GM12878 (cell line): ENCODE measurements around the gene UGGT1. TPM values are rescaled to one million over a fixed set of nuclear protein-coding genes. Genes with fewer than 3 reads are reported as not detected.

Source experiments
- ATAC-seq: fragments of 200-7000 bp; cut with Tn5 transposase; 3 replicates; pipeline ENCODE4 v1.9.1; 2020; ENCODE audit warnings: mild to moderate bottlenecking, moderate library complexity
- BruUV-seq: library from RNA; stranded (reverse); fragments of 400-500 nt; replicated peaks from 2 replicates; lab custom pipeline; 2021; lab: Mats Ljungman, UMichigan
- CTCF ChIA-PET: fragments of 300-600 bp; sonication (Branson Sonifier 250); formaldehyde crosslinking; extraction: SDS; loops from one replicate; lab custom pipeline; 2021; ENCODE audit warnings: inconsistent platforms; lab: Yijun Ruan, JAX
- POLR2A ChIA-PET: fragments of 350-600 bp; formaldehyde crosslinking; extraction: SDS; loops from one replicate; lab custom pipeline; 2021; ENCODE audit warnings: inconsistent platforms; lab: Charles Lee
- RAD21 ChIA-PET: fragments of 300-600 bp; sonication (Branson Sonifier 250); formaldehyde crosslinking; loops from one replicate; lab custom pipeline; 2023; ENCODE audit warnings: antibody characterized with exemption; ENCODE audit not compliant: unreplicated experiment; lab: Charles Lee
- SMC1A ChIA-PET: fragments of 300-600 bp; sonication (Branson Sonifier 250); formaldehyde crosslinking; loops from one replicate; lab custom pipeline; 2023; ENCODE audit not compliant: unreplicated experiment, uncharacterized antibody; lab: Charles Lee
- DNase-seq: peaks from one replicate; pipeline ENCODE4 v3.0.0-alpha.2; 2011; ENCODE audit warnings: low read depth, low spot score
- FAIRE-seq: peaks from 3 replicates; lab custom pipeline; 2011; peaks lifted over from hg19 to GRCh38; lab: Jason Lieb, UNC
- H2AFZ ChIP-seq: 2 replicates; pipeline ENCODE4 v1.6.0; 2011; ENCODE audit warnings: low read depth, low read length, control low read depth; ENCODE audit not compliant: control insufficient read depth
- H3K27ac ChIP-seq: 2 replicates; pipeline ENCODE4 v1.5.1; 2011; ENCODE audit warnings: control low read depth; ENCODE audit not compliant: control insufficient read depth, insufficient read depth
- H3K27me3 ChIP-seq, 2 experiments: replicated peaks in 1 of 2; 2 replicates each; pipeline versions ENCODE4 v1.6.0 to v1.6.1; 2011; ENCODE audit warnings: low read length in 1 of 2; ENCODE audit not compliant: control insufficient read depth in 2 of 2, insufficient read depth in 2 of 2
- H3K36me3 ChIP-seq, 2 experiments: 2 replicates each; pipeline ENCODE4 v1.5.1; 2011; ENCODE audit warnings: low read length in 1 of 2; ENCODE audit not compliant: control insufficient read depth in 2 of 2, insufficient read depth in 2 of 2
- H3K4me1 ChIP-seq: 2 replicates; pipeline ENCODE4 v1.6.1; 2011; ENCODE audit warnings: mild to moderate bottlenecking, low read length, moderate library complexity, mixed read lengths; ENCODE audit not compliant: control insufficient read depth, insufficient read depth
- H3K4me2 ChIP-seq: 2 replicates; pipeline ENCODE4 v1.6.0; 2011; ENCODE audit warnings: control low read depth; ENCODE audit not compliant: control insufficient read depth, insufficient read depth
- H3K4me3 ChIP-seq: fragments of 200-600 bp; sonication (generic); 2 replicates; pipeline ENCODE4 v1.5.1; 2016
- H3K79me2 ChIP-seq: 2 replicates; pipeline ENCODE4 v1.6.0; 2011; ENCODE audit warnings: low read length; ENCODE audit not compliant: control insufficient read depth, insufficient read depth
- H3K9ac ChIP-seq: 2 replicates; pipeline ENCODE4 v1.8.0; 2011; ENCODE audit warnings: low read length, control low read depth, mixed read lengths; ENCODE audit not compliant: control insufficient read depth, insufficient read depth
- H3K9me3 ChIP-seq: replicated peaks from 3 replicates; pipeline ENCODE4 v1.5.1; 2011; ENCODE audit warnings: mild to moderate bottlenecking, low read length; ENCODE audit not compliant: control insufficient read depth, insufficient read depth
- H4K20me1 ChIP-seq: 2 replicates; pipeline ENCODE4 v1.6.0; 2011; ENCODE audit not compliant: control insufficient read depth, insufficient read depth
- BHLHE40 ChIP-seq, 2 experiments: fragments of 450-650 bp in 1 of 2; IDR thresholded peaks; 2 replicates each; pipeline ENCODE4 v1.6.1; 2011 to 2017; ENCODE audit warnings: low read depth in 2 of 2, borderline replicate concordance in 1 of 2, improper control_type of control experiment in 1 of 2, low read length in 1 of 2, mild to moderate bottlenecking in 1 of 2
- CTCF ChIP-seq, 3 experiments: IDR thresholded peaks in 2 of 3; conservative IDR thresholded peaks in 1 of 3; 2 replicates each; pipeline ENCODE4 v1.5.1; 2011; ENCODE audit warnings: low read depth in 3 of 3, low read length in 3 of 3, mild to moderate bottlenecking in 3 of 3, control low read depth in 2 of 3, moderate library complexity in 2 of 3, inconsistent platforms in 1 of 3, mixed read lengths in 1 of 3; ENCODE audit not compliant: control insufficient read depth in 2 of 3, insufficient read depth in 1 of 3; ENCODE audit errors: extremely low read depth in 1 of 3
- ESRRA ChIP-seq: IDR thresholded peaks from 2 replicates; pipeline ENCODE4 v1.6.1; 2012; ENCODE audit warnings: mild to moderate bottlenecking, low read length, improper control_type of control experiment
- FOXK2 ChIP-seq: fragments of 450-650 bp; IDR thresholded peaks from 2 replicates; pipeline ENCODE4 v1.6.1; 2017; ENCODE audit warnings: mild to moderate bottlenecking, moderate library complexity
- HCFC1 ChIP-seq: fragments of 150-350 bp; IDR thresholded peaks from 2 replicates; pipeline ENCODE4 v1.6.1; 2014; ENCODE audit warnings: low read length
- HDAC2 ChIP-seq: fragments of 200-600 bp; sonication (generic); IDR thresholded peaks from 2 replicates; pipeline ENCODE4 v1.6.1; 2017
- IKZF1 ChIP-seq: fragments of 450-650 bp; conservative IDR thresholded peaks from 2 replicates; pipeline ENCODE4 v1.6.1; 2017; ENCODE audit warnings: antibody characterized with exemption, mild to moderate bottlenecking
- IKZF2 ChIP-seq, 2 experiments: fragments of 450-650 bp; IDR thresholded peaks; 2 replicates each; pipeline ENCODE4 v1.6.1; 2017; ENCODE audit warnings: mild to moderate bottlenecking in 2 of 2, moderate library complexity in 2 of 2
- IRF4 ChIP-seq: IDR thresholded peaks from 2 replicates; pipeline ENCODE4 v1.6.1; 2011; ENCODE audit warnings: low read depth, low read length
- KDM1A ChIP-seq: fragments of 200-600 bp; sonication (generic); IDR thresholded peaks from 2 replicates; pipeline ENCODE4 v1.6.1; 2016; ENCODE audit warnings: borderline replicate concordance
- LARP7 ChIP-seq: fragments of 450-650 bp; IDR thresholded peaks from 2 replicates; pipeline ENCODE4 v1.6.1; 2017; ENCODE audit warnings: mild to moderate bottlenecking
- MXI1 ChIP-seq: fragments of 150-350 bp; IDR thresholded peaks from 2 replicates; pipeline ENCODE4 v1.6.1; 2011; ENCODE audit warnings: low read depth, mild to moderate bottlenecking, inconsistent platforms, low read length, improper control_type of control experiment
- RAD21 ChIP-seq: IDR thresholded peaks from 2 replicates; pipeline ENCODE4 v1.6.1; 2011; ENCODE audit warnings: mild to moderate bottlenecking, low read depth, low read length, moderate library complexity; ENCODE audit not compliant: insufficient read depth
- SIX5 ChIP-seq: IDR thresholded peaks from 2 replicates; pipeline ENCODE4 v1.6.1; 2011; ENCODE audit warnings: mild to moderate bottlenecking, low read depth, low read length, moderate library complexity; ENCODE audit not compliant: severe bottlenecking
- SUZ12 ChIP-seq: fragments of 200-600 bp; sonication (generic); IDR thresholded peaks from one replicate; pipeline ENCODE4 v1.6.1; 2018; ENCODE audit warnings: antibody characterized with exemption, mild to moderate bottlenecking; ENCODE audit not compliant: unreplicated experiment
- TCF12 ChIP-seq: IDR thresholded peaks from 2 replicates; pipeline ENCODE4 v1.6.1; 2011; ENCODE audit warnings: low read depth, mild to moderate bottlenecking, low read length
- TCF7 ChIP-seq: IDR thresholded peaks from 2 replicates; pipeline ENCODE4 v1.6.1; 2014; ENCODE audit warnings: antibody characterized with exemption, borderline replicate concordance
- ZNF24 ChIP-seq: fragments of 450-650 bp; IDR thresholded peaks from 2 replicates; pipeline ENCODE4 v1.6.1; 2017; ENCODE audit warnings: antibody characterized with exemption, mild to moderate bottlenecking
- WGBS: methylation state at CpG from one replicate; pipeline ENCODE4 v1.1.6; 2016; ENCODE audit warnings: low lambda C conversion rate; ENCODE audit not compliant: insufficient replicate concordance, insufficient coverage; ENCODE audit errors: missing lambda C conversion rate; 5-methylcytosine and 5-hydroxymethylcytosine counted together
- in situ Hi-C: fragments of 300-500 bp; cut with MboI; formaldehyde crosslinking; loops from 9 replicates; pipeline ENCODE4 v1.14.3; 2018; ENCODE audit warnings: mixed read lengths
- intact Hi-C: fragments of 100-400 bp; cut with micrococcal nuclease; formaldehyde crosslinking; loops from one replicate; pipeline ENCODE4 v1.14.2; 2022; ENCODE audit not compliant: unreplicated experiment
- polyA plus RNA-seq, 11 experiments: library from polyadenylated mRNA; depleted of rRNA in 4 of 11; unstranded in 6 of 11; stranded (reverse) in 5 of 11; fragments of >200 nt; fragmentation: Nextera tagmentation in 4 of 11; fragmentation: Illumina TruSeq in 1 of 11; extraction: Ambion mirVana in 4 of 11; extraction: Trizol in 1 of 11; gene quantifications; 1 replicate in 1 of 11; 2 replicates in 10 of 11; pipeline versions ENCODE4 v1.2.1 to v1.2.3, GENCODE V29; 2011 to 2016; ENCODE audit warnings: inconsistent platforms in 2 of 11, missing spikeins in 2 of 11, low read depth in 1 of 11
- total RNA-seq, 4 experiments: library from RNA; depleted of rRNA in 3 of 4; stranded (reverse); fragments of >200 nt in 3 of 4; fragmentation: Illumina TruSeq in 1 of 4; extraction: Trizol in 1 of 4; gene quantifications; 2 replicates each; pipeline versions ENCODE4 v1.2.1 to v1.2.3, GENCODE V29; 2013 to 2021

UGGT1 gene
- total and polyA plus RNA-seq, 10 of the 15 experiments (the other 5 are each of a cell fraction or from before 2014, with no cell fraction given) = 4.1 to 49.8 (median 28.5) TPM

- in situ Hi-C loops (no loop called here), intact Hi-C loops (no loop called here)
- no peak overlapping the region for H3K27ac ChIP-seq
- H4K20me1 ChIP-seq = no peaks in the 10 kb centered on the region
- no peaks in the 10 kb centered on the region for H3K9me3 ChIP-seq
- H3K36me3 ChIP-seq = peaks cover 7 to 24% of the 10 kb centered on the region in 2 experiments
- H3K9ac ChIP-seq = no peak overlapping the region
- TF ChIP-seq HCFC1 (no peak), IKZF1 (no peak), BHLHE40 (IDR thresholded peaks at IDR 0.05; ENCODE audit: borderline replicate concordance in 1 of 2, low read depth in 2 of 2, low read length in 1 of 2) (no peak), IRF4 (no peak), FOXK2 (no peak), TCF7 (no peak)
- ChIA-PET POLR2A (no interaction called here), RAD21 (no interaction called here), CTCF (interaction anchor here (0.6 kb wide), 1 partner anchor 69 kb away, joined by 3 read pairs; no protein-coding TSS in a partner anchor), SMC1A (interaction anchor here (1.6 kb wide), 1 partner anchor 21 kb away, joined by 3 read pairs; no protein-coding TSS in a partner anchor)
- no peaks in the 10 kb centered on the region for H3K27me3 ChIP-seq
- DNase-seq = no peak
- no TSS peak for BruUV-seq
- no peaks in the 10 kb centered on the region for H3K4me1 ChIP-seq
- no peak overlapping the region for H2AFZ ChIP-seq
- ATAC-seq = no peak
- H3K4me3 ChIP-seq = no peak overlapping the region
- no peak overlapping the region for H3K4me2 ChIP-seq
- FAIRE-seq = no peak
- WGBS = 100% methylated on average over 2 of the region's 2 CpGs
- no peaks in the 10 kb centered on the region for H3K79me2 ChIP-seq
Observed at GRCh38 chr2:128164311-128164710, 73.3 kb downstream of the UGGT1 start.

- Histone ChIP-seq H3K9me3 (no peaks in the 10 kb centered on the region), H3K79me2 (no peaks in the 10 kb centered on the region), H3K4me1 (no peaks in the 10 kb centered on the region), H3K9ac (no peak overlapping the region), H2AFZ (no peak overlapping the region), H4K20me1 (no peaks in the 10 kb centered on the region), H3K27ac (no peak overlapping the region), H3K27me3 (no peaks in the 10 kb centered on the region), H3K4me2 (no peak overlapping the region), H3K36me3 (peaks cover 4 to 29% of the 10 kb centered on the region in 2 experiments), H3K4me3 (no peak overlapping the region)
- ChIA-PET CTCF (no interaction called here), POLR2A (no interaction called here), RAD21 (no interaction called here), SMC1A (no interaction called here)
- 98% methylated on average over 4 of the region's 4 CpGs for WGBS
- in situ Hi-C loops (no loop called here), intact Hi-C loops (no loop called here)
- BruUV-seq = no TSS peak
- no peak for ATAC-seq
- no peak for DNase-seq
- no peak for FAIRE-seq
- TF ChIP-seq ZNF24 (no peak), RAD21 (no peak), IKZF2 (IDR thresholded peaks at IDR 0.05) (no peak), IRF4 (no peak), KDM1A (no peak), ESRRA (no peak), HDAC2 (no peak), LARP7 (no peak), CTCF (IDR thresholded peaks at IDR 0.05 in 2 of 3, conservative IDR thresholded peaks at IDR 0.05 in 1 of 3; ENCODE audit: control insufficient read depth in 2 of 3, extremely low read depth in 1 of 3, insufficient read depth in 1 of 3, low read depth in 3 of 3, low read length in 3 of 3) (no peak), SIX5 (no peak), SUZ12 (no peak), MXI1 (no peak), TCF12 (no peak)
Observed at GRCh38 chr2:128166746-128167353, 75.8 kb downstream of the UGGT1 start.
